ENCODE measurements around the gene SLC37A4.

DNA sequence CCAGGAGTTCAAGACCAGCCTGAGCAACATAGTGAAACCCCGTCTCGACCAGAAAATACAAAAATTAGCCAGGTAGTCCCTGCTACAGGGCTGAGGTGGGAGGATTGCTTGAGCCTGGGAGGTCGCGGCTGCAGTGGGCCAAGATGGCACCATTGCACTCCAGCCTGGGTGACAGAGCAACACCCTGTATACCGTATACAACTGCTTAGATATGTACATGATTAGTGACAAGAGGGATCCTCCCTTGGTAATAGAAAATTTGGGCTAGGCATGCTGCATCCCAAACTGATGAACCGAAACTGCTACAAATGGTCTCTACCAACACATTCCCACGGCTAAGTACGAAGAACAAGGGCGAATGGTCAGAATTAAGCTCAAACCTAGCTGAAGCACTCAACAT, 12.2 kb upstream of the SLC37A4 start:
- TF ChIP-seq, protein P1, sequence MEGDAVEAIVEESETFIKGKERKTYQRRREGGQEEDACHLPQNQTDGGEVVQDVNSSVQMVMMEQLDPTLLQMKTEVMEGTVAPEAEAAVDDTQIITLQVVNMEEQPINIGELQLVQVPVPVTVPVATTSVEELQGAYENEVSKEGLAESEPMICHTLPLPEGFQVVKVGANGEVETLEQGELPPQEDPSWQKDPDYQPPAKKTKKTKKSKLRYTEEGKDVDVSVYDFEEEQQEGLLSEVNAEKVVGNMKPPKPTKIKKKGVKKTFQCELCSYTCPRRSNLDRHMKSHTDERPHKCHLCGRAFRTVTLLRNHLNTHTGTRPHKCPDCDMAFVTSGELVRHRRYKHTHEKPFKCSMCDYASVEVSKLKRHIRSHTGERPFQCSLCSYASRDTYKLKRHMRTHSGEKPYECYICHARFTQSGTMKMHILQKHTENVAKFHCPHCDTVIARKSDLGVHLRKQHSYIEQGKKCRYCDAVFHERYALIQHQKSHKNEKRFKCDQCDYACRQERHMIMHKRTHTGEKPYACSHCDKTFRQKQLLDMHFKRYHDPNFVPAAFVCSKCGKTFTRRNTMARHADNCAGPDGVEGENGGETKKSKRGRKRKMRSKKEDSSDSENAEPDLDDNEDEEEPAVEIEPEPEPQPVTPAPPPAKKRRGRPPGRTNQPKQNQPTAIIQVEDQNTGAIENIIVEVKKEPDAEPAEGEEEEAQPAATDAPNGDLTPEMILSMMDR (IDR thresholded peaks at IDR 0.05): no peak
- TF ChIP-seq, protein P2, sequence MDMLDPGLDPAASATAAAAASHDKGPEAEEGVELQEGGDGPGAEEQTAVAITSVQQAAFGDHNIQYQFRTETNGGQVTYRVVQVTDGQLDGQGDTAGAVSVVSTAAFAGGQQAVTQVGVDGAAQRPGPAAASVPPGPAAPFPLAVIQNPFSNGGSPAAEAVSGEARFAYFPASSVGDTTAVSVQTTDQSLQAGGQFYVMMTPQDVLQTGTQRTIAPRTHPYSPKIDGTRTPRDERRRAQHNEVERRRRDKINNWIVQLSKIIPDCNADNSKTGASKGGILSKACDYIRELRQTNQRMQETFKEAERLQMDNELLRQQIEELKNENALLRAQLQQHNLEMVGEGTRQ (IDR thresholded peaks at IDR 0.05; ENCODE audit: borderline replicate concordance, low read depth, low read length): no peak
- no peak for TF ChIP-seq RAD21 (IDR thresholded peaks at IDR 0.05; ENCODE audit: low read length)
- no peak for TF ChIP-seq EZH2phosphoT487 (IDR thresholded peaks at IDR 0.05; ENCODE audit: borderline replicate concordance, low read depth)
- TF ChIP-seq EP300 (IDR thresholded peaks at IDR 0.05; ENCODE audit: borderline replicate concordance in 1 of 2, low read depth in 1 of 2, low read length in 1 of 2): no peak
- no peak for TF ChIP-seq TAF1 (IDR thresholded peaks at IDR 0.05; ENCODE audit: borderline replicate concordance, low read depth, low read length)
- TF ChIP-seq, protein P3, sequence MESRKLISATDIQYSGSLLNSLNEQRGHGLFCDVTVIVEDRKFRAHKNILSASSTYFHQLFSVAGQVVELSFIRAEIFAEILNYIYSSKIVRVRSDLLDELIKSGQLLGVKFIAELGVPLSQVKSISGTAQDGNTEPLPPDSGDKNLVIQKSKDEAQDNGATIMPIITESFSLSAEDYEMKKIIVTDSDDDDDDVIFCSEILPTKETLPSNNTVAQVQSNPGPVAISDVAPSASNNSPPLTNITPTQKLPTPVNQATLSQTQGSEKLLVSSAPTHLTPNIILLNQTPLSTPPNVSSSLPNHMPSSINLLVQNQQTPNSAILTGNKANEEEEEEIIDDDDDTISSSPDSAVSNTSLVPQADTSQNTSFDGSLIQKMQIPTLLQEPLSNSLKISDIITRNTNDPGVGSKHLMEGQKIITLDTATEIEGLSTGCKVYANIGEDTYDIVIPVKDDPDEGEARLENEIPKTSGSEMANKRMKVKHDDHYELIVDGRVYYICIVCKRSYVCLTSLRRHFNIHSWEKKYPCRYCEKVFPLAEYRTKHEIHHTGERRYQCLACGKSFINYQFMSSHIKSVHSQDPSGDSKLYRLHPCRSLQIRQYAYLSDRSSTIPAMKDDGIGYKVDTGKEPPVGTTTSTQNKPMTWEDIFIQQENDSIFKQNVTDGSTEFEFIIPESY (IDR thresholded peaks at IDR 0.05; ENCODE audit: borderline replicate concordance, low read depth): no peak
- TF ChIP-seq, protein P4, sequence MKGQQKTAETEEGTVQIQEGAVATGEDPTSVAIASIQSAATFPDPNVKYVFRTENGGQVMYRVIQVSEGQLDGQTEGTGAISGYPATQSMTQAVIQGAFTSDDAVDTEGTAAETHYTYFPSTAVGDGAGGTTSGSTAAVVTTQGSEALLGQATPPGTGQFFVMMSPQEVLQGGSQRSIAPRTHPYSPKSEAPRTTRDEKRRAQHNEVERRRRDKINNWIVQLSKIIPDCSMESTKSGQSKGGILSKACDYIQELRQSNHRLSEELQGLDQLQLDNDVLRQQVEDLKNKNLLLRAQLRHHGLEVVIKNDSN (IDR thresholded peaks at IDR 0.05; ENCODE audit: borderline replicate concordance, low read depth): no peak
